Choroid plexus epithelial cell (primary cell): ENCODE data around the gene KRT13.

Experiments
- DNase-seq: peaks from one replicate; pipeline ENCODE4 v3.0.0-alpha.2; 2010; ENCODE audit warnings: low read depth
- H3K4me3 ChIP-seq: 2 replicates; pipeline ENCODE4 v1.5.1; 2011; ENCODE audit warnings: low read depth, mild to moderate bottlenecking, control low read depth, low read length, moderate library complexity
- TF ChIP-seq, protein P1 (sequence below): conservative IDR thresholded peaks from 2 replicates; pipeline ENCODE4 v1.5.1; 2011; ENCODE audit warnings: low read depth, mild to moderate bottlenecking, control low read depth, inconsistent platforms, low read length, moderate library complexity

Gene KRT13

DNA sequence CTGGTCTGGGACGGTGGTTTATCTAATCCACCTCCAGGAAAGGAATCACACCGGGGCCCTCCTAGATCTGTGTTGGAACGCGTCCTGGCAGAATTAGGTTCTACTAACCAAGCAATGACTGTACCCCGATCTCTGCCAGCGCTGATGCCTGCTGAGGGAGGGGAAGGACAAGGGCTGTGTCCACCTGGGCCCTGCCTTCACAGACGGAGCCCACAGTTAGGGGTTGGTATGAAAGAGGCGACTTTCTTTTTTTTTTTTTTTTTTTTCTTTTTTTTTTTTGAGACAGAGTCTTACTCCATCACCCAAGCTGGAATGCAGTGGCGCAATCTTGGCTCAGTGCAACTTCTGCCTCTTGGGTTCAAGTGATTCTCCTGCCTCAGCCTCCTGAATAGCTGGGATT is 32.6 kb upstream of the KRT13 start:
- DNase-seq: peak; percentile 58
- no peak overlapping the region for H3K4me3 ChIP-seq

DNA sequence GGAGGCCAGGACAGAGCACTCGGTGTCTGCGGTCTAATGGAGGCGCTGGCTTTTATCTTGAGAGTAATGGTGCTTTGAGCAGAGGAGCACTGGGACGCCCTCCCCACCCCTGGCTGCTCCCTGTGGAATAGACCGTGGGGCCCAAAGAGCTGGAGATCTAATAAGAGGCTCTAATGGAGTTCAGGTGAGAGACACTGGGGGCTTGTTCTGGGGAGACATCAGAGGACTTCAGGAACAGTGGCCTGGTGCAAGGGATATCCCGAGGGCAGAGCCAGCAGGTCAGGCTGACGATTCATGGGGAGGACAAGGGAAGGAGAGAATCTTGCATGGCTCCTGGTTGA is 32.2 kb upstream of the KRT13 start:
- TF ChIP-seq, protein P1, sequence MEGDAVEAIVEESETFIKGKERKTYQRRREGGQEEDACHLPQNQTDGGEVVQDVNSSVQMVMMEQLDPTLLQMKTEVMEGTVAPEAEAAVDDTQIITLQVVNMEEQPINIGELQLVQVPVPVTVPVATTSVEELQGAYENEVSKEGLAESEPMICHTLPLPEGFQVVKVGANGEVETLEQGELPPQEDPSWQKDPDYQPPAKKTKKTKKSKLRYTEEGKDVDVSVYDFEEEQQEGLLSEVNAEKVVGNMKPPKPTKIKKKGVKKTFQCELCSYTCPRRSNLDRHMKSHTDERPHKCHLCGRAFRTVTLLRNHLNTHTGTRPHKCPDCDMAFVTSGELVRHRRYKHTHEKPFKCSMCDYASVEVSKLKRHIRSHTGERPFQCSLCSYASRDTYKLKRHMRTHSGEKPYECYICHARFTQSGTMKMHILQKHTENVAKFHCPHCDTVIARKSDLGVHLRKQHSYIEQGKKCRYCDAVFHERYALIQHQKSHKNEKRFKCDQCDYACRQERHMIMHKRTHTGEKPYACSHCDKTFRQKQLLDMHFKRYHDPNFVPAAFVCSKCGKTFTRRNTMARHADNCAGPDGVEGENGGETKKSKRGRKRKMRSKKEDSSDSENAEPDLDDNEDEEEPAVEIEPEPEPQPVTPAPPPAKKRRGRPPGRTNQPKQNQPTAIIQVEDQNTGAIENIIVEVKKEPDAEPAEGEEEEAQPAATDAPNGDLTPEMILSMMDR: no peak
- DNase-seq: no peak
- H3K4me3 ChIP-seq: no peak overlapping the region

More for the DNA sequence above, 32.6 kb upstream of the KRT13 start:
- TF ChIP-seq, protein P1: no peak

DNA sequence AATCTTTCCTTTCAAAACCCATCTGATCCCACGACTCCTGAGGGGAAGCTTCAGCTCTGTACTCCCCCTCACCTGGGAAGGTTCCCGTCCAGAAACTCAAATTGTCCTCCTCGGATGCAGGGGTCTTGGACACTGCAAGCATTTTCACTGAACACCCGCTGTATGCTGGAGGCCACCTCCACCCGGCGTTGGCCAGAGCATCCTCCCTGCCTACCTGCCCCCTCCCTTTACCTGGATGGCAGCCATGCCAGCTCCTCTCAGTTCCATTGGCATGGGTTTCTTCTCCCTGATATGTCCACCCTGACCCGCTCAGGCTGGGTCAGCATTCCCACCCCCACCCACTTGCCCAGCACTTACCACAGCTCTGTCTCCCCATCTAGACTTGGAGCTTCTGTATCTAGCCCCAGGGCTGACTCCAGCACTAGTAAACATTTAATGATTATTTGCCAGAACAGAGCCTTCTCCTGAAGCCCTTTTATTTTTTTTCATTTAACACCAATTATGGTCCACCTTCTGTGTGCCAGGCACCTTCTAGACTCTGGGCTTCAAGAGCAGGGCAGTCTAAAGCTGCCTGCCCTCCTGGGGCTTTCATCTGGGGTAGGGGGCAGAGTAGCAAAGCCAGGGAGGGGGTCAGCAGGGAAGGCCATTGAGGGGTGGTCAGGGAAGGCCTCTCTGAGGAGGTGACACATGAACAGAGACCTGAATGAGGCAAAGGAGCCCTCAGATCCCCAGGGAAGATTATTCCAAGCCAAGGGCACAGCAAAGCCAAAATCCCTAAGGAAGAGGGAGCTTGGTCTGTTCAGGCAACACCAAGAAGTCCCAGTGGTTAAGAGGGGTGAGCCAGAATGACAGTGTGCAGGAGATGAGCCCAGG is 31.6 kb upstream of the KRT13 start:
- DNase-seq: no peak
- H3K4me3 ChIP-seq: no peak overlapping the region
- TF ChIP-seq, protein P1: no peak

DNA sequence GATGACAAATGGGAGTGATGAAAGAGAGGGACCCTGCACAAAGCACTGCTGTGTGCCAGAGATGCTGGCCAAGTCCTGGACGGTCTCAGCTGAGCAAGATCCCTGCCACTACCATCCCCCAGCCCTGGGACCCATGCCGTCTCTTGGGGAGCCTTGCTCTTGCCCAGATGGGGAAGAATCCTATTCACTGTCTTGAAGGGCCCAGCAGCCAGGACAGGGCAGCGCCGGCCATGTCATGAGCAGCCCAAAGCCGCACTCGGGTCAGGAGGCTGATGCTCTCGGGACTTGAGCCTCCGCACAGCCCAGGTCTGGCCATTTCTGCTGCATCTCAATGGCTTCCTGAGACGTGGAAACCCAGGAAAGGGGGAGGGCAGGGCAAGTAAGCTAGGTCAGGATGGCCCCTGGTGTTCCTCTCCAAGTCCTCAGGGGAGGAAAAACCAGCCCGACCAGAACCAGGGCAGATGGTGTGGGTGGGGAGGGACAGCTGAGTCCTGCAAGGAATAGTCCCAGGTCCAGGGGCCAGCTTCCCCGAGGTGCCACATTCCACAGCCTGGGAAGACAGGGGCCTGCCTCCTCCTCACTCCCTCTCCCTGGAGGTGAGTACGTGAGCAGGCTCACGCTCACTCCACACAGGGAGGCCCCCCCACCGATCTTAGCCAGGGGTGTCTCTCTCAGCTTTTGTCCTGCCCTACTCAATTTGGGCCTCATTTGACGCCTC is 30.5 kb upstream of the KRT13 start:
- DNase-seq: no peak
- TF ChIP-seq, protein P1: no peak
- H3K4me3 ChIP-seq: no peak overlapping the region

DNA sequence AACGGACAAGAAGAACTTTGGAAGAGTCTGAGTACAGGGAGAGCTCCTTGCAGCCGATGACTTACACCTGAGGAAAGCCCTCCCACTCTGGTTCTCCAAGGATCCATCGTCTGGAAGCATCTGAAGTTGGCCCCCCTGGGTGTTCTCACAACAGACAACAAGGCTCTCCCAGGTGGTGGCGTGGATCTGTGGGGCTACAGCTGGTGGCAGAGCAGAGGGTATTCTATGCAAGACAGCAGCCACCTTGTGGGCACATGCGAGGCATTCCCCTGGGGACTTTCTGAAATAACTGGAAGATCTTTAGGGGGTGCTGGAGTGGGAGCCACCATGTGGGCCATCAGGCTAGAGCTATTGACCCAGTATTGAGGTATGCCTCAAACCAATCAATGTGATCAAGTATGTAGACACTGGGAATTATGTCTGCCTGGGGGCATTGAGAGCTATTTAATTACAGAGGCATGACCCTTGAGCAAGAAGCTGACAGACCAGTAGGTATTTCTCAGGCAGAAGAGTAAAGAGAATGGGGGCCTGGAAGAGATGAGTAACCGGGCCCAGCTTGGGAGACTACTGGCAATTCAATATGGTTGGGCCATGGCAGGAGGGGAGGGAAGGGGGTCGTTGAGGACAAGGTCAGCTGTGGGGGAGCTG is 29.6 kb upstream of the KRT13 start:
- no peak overlapping the region for H3K4me3 ChIP-seq
- no peak for DNase-seq
- TF ChIP-seq, protein P1: no peak

DNA sequence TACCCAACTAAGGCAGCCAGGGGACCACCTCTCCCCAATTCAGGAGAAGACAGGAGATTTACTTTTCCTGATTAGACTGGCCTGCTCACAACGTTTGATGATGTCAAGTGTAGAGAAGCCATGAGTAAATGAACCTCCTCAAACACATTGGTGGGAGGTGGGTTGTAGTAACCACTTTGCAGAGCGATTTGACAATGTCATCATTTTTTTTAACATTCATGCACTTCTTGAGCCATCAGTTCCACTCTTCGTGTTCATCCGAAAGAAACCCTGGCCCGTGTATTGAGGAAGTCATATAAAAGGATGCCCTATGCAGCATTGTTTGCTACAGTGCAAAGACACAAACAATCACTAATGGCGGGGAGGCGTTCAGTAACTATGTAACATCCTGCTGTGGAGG is 28.2 kb upstream of the KRT13 start:
- DNase-seq: no peak
- TF ChIP-seq, protein P1: no peak

More for the DNA sequence above, 28.2 kb upstream of the KRT13 start:
- no peak overlapping the region for H3K4me3 ChIP-seq
